EL (cell line): ENCODE results near the gene TCF3.
"Not testable (repeated sequence)": the region's sequence is repeated elsewhere in the genome, so short reads cannot be mapped to it uniquely, and the experiment has no call there.

Source experiments
- DNase-seq: peaks from one replicate; pipeline ENCODE4 v3.0.0-alpha.2; 2016

TCF3 gene

DNA sequence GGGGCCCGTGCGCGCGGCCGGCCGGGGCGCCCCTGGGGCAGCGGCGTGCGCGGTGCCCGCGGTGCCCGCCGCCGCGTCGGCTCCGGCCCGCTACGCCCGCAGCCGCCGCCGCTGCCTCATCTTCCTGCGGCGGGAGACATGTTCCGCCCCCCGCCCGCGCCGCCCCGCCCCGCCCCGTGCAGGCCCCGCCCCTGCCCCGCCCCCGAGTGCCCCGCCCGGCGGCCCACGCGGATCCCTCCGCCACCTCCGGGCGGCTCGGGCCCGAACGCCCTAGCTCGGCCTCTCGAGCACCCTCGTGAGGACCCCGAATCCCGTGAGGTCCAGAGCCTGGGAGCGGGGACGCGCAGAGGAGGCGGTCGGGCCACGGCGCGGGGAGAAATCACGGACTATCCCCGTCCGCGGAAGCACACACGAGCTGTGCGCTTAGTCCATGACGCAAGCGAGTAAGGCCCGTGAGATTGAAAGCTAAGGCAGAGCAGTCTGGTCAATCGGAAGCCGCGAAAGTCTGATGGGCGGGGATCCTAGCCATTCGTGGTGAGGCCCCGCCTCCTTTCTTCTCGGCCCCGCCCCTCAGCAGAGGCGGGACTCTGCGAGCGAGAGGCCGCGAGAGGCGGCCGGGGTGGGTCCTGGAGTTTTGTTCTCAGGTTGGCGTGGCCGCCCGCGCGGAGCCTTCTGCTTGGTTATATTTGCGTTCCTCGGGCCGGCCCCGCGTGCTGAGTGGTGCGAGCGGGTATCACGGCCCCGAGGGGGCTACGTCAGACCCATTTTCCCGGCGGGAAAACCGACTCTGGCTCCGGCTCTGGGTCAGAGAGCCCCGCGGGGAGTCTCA, at the start of gene TCF3:
Gene TCF3 (minus strand): TSS at position 145 of the 829 bp plus-strand sequence. CDS start 2,367 bp downstream, outside the sequence.
- peak; percentile 98 for DNase-seq

DNA sequence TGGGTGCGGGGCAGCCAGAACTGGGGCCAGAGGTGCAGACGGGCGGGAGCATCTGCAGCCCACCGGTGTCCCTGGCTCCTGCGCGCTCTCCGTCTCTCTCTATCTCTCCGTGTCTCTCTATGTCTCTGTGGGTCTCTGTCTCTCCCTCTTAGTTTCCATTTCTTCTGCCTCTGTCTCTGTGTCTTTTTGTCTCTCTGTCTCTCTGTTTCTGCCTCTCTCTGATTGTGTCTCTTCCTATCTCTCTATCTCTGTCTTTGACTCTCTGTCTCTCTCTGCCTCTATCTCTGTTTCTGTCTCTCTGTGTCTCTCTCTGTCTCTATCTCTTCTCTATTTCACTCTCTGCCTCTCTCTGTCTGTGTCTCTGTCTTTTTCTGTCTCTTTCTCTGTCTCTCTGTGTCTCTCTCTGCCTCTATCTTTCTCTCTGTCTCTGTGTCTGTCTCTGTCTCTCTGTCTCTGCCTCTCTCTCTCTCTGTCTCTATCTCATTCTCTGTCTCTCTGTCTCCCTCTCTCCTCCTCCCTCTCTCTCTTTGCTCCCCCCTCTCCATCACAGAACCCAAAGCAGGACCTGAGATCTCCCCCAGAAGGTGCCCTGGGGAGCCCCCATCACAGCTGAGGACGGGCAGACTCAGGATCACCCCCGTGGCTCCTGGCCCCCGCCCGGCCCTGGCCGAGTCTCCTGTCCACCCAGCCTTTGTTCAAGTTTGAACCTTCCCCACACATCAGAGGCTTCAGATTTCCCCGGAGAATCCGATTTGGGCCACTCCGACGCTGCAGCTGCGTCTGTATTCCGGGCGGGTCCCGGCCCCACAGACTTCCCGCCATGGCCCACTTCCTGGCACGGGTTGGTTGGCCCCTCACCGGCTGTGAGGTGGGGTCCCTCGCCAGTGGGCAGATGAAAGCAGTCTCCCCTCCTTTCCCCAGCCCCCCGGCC, 48.6 kb upstream of the TCF3 start:
- no peak for DNase-seq

DNA sequence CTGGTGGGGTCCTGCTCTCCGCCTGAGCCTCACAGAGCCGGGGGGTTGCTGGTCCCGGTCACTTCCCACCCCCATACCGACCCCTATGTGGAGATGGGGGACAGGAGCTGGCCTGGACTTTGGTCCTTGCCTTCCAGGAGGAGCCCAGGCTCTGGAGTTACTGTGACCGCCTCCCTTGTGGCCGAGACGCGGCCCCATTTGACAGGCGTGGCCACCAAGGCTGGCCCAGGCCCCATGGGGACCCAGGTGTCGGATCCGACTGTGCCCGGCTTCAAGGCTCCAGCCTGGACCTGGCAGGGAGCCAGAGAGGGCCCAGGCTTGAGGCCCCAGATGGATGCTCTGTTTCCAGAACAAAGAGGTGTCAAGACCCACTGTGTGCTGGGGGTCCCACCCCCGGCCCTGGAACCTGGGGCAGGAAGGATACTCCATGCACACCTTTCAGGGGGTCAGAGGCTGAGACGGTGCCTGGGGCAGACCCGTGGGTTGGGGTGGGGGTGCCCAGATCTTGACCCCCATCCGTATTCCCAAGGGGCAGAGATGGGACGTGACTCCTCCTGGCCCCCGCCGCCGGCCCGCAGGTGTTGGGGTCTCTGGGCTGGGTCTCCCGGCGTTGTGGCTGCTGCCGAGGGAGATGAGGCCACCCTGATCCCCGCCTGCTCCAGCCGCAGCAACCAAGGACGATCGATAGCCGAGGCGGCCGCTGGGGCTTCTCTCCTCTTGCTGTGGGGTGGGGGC, 47.8 kb upstream of the TCF3 start:
- DNase-seq: no peak

DNA sequence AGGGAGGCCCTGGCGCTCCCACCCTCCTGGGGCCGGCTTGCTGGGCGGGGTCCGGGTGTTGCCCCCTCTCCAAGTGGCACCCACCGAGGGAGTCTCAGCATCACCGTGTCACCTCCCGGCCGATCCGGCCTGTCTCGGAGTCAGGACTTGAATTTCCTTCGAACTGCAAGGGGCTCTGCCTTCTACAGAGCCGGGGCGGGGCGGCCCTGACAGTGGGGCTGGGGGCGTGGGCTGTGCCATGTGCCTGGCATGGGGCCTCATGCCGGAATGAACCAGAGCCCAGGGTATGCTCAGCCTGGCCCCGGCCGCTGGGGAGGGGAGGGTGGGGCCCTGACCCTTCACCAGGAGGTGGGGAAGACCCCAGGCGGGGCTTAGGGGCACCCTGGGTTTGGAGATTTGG, 47.0 kb upstream of the TCF3 start:
- DNase-seq: no peak

DNA sequence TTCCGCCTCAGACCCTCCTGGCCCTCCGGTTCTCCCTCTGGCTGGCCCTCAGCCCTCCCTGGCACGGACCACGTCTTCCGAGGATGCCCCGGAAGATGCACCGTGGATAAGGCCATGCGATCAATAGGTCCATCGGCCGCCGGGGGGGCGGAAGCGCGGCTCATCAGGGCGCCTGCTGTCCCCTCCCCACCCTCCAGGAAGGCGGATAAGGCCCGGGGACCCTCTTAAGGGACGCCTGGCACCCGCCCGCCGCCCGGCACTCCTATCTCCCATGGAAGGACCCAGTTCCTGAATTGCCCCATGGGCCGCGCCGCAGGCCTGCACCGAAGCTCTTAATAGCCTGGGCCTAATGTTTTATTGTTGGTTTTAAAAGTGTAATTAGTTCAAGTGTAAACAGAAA, 46.2 kb upstream of the TCF3 start:
- DNase-seq: no peak

DNA sequence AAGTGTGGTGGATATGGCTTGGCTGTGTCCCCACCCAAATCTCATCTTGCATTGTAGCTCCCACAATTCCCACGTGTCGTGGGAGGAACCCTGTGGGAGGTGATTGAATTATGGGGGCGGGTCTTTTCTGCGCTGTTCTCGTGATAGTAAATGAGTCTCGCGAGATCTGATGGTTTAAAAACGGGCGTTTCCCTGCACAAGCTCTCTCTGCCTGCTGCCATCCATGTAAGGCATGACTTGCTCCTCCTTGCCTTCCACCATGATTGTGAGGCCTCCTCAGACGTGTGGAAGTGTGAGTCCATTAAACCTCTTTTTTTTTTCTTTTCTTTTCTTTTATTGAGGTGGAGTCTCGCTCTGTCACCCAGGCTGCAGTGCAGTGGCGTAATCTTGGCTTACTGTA, 43.1 kb upstream of the TCF3 start:
- DNase-seq: not testable (repeated sequence)

DNA sequence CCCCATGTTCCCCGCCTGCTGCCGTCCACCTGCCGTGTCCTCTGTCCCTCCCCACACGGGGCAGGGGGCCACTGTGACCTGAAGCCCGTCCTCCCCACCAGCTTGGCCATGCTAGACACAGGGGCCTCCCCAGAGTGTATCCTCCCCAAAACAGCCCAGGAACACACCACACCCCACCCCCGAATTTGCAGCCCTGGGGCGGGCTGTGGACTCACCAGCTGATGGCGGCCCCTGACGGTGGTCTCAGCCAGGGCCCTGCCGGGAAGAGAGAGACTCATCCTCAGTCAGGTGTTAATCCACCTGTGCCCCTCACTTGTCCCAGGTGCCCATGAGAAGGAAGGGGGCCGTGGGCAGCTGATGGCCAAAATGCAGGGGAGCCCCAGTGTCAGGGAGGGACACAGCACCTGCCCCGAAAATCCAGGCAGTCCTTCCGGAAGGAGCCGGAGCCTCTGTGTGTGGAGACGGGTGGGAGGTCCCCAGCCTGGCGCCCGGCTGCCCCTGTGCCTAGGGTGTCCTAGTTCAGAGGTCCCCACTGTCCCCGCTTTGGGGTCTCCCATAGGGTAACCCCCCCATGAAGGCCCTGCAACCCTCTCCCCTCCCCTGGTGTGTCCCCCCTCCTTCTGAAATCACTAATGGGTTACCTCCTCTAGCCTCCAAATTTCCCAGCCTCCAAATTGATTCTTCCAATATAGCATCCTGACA, 39.3 kb upstream of the TCF3 start:
- DNase-seq: no peak

DNA sequence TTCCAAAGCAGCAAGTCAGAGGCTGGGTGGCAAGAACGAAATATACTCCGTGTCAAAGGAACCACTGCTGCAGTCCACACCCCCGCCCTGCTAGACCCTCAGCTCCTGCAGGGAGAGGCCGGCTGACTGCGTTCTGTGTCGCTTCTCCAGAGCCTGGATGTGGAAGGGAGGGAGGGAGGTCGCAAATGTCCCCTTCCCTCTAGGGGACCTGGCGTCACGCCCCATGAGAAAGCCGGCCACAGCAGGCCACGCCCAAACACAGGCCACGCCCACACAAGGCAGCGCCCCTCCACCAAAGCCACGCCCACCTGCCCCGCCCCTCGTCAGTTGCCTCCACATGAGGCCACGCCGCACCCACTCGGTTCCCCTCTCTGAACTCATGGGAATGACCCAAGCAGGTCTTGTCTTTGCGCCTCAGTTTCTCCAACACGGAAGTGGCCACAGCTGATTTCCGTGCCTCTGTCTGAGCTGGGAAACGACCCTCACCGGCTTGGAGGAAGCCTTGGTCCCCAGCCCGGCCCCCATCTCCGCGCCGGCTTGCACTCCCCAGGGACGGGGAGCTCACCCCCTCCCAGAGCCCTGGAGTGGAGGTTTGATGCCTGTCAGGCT, 38.4 kb upstream of the TCF3 start:
- DNase-seq: peak; percentile 35

DNA sequence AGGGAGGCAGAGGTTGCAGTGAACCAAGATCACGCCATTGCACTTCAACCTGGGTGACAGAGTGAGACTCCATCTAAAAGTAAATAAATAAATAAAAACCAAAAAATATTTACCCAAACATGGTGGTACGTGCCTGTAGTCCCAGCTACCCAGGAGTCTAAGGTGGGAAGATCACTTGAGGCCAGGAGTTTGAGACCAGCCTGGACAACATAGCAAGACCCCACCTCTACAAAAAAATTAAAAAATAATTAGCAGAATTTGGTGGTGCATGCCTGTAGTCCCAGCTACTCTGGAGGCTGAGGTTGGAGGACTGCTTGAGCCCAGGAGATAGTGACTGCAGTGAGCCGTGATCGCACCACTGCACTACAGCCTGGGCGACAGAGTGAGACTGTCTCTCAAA, 33.4 kb upstream of the TCF3 start:
- DNase-seq: not testable (repeated sequence)

DNA sequence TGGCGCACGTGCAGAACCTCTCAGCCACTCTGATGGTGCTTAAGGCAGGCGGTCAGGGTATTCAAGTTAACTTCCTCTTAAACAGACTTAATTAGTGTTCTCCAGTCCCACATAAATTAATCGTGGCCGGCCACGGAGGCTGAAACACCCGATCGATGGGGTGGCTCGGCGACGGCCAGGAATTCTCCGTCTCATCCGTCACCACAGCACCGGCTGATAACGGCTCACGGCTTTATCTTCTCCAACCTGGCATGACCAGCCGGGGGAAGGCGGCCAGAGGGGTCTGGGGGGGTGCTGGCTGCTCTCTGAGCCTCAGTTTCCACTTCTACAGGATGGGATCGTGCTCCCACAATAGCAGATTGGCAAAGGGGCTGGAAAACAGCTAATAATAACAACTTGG, 32.6 kb upstream of the TCF3 start:
- DNase-seq: no peak

DNA sequence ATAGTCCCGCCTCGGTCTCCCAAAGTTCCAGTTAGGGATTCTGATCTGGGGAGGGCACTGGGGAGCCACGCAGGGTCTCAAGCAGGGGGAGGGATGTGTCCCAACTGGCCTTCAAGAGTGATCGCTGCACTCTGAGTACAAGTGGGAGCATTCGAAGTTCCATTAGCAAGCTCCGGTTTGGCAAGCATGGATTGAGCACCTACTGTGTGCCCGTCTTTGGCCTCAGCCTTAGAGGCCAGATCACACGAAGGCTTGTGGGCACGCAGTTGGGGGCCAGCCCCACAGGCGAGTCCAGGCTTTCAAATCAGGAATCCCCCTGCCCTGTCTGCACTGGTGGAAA, 32.1 kb upstream of the TCF3 start:
- DNase-seq: no peak

DNA sequence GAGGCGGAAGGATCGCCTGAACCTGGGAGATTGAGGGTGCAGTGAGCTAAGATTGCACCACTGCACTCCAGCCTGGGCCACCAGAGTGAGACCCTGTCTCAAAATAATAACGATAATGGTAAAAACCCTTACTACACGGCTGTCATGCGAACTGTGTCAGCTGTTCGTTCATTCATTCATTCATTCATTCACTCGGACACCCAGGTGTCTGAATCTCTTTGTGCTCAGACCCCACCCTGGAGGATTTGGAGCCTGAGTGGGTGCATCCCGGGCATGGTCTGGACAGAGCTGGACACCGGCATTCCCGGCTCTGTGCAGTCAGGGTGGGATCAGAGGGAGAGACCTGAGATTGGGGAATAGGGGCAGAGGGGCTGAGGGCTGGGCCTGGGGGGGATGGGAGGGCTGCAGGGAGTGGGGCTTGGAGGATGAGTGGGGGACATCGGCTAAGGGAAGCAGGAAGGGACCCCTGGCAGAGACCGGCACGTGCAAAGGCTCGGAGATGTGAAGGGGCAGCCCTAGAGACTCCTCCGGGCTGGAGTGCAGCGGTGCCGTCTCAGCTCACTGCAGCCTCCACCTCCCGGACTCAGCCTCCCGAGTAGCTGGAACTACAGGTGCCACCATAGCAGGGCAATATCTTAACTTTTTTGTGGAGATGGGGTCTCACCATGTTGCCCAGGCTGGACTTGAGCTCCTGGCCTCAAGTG, 31.6 kb upstream of the TCF3 start:
- DNase-seq: no peak

DNA sequence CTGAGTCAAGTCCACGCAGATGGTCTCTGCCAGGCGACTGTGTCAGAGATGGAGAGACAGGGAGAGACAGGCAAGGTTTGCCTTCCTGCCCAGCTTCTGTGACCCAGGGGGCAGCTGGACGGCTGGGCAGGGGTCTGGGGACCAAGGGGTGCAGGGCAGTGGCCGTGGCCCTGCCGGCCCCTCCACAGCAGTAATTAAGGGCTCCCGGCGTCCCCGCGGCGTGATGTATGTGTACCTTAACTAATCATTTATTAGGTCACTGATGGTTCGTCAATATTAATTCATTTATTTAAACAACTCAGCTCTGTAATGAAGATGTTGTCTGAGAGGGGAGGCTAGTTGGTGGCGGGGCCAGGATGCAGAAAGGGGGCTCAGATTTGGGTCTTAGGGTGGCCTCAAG, 28.6 kb upstream of the TCF3 start:
- DNase-seq: no peak

DNA sequence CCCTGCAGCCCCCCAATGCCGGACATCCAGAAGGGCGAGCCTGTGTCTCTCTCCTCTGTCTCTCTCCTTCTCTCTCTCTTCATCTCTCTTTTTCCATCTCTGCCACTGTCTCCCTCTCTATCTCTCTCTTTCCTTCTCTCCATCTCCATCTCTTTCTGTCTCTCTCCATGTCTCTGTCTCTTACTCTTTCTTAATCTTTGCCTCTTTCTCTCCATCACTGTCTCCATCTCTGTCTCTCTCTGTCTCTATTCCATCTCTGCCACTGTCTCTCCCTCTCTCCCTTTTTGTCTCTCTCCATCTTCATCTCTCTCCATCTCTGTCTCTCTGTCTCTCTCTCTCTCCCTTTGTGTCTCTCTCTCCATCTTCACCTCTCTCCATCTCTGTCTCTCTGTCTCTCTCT, 25.7 kb upstream of the TCF3 start:
- no peak for DNase-seq

DNA sequence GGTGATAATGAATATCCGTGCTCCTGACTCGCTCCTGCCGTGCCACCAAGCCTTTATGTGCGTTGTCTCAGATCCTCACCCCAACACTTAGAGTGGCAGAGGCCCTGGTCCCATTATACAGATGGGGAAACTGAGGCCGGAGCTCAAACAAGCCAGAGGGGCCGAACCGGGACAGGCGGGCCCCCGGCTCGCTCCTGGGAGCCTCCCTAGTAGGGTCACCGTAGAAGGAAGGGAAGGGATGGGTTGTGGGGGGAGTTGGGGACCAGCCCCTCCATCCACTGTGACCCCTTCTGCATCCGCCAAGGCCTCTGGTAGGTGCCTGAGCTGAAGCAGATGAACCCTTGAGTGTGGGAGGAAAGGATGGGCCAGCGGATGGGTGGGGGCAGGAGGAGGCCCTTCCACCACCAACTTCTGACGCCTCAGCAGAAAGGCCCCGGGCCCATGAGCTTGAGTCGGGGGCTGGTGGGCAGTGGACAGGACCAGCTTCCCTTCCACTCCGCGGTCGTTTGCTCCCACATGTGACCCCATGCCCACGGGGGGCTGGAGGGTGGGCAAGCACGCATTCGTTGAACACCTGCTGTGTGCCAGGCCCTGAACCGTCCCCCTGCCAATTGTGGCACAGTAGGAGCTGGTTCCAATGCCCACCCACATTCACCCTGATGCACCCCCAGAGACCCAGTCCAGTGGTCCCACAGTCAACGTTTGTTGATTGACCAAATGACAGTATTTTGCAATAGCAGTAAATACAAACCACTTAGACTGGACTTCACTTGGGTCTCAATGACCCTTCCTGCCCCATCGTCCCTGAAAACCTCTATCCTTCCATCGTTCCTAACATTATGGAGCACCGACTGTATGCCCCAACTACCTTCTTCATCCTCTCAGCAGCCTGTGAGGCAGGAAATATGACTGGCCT, 24.2 kb upstream of the TCF3 start:
- DNase-seq: no peak

DNA sequence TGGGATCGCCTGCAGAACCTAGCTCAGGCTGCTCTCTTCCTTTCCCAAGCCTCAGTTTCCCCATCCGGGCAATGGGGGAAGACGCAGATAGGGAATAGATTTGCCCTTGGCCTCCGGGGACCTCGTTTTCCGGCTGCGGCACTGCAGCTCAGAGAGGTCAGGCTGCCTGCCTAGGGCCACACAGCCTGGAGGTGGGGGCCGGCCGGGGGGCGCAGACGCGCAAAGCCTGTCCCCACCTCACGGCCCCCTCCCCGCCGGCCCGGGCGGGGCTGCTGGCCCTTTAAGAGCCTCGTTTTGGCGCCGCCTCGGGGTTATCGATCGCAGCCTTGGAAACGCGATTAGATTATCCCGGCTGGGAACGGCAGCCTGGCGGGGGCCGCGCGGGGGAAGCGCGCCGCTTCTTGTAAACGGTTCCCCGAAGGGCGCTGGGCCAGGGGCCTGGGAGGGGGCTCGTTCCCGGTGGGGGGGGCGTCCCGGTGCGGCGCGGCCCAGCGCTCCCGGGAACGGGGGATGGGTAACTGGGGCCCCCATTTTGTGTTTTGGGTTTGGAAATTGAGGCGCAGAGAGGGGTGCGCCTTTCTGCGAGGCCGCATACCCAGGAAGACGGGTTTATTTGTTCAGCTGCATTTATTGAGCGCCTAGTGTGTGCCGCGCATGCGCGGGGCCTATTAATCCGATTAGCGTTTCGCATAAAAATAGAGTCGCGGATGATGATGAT, 23.4 kb upstream of the TCF3 start:
- no peak for DNase-seq

DNA sequence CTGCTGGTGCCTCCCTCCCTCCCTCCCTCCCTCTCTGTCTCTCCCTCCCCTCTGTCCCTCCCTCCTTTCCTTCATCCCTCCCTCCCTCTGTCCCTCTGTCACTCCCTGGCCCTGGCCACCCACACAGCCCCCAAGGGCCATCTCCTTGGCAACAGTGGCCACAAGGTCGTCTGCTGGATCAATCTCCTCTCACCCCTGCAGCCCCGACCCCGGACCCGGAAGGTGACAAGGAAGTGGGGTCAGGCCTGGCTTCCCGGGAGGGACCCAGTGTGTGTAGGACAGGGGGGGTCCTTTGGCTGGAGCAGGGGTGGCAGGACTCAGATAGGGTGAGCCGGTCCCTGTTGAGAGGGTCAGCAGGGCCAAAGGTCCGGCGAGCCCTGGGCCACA, 21.9 kb upstream of the TCF3 start:
- DNase-seq: no peak

DNA sequence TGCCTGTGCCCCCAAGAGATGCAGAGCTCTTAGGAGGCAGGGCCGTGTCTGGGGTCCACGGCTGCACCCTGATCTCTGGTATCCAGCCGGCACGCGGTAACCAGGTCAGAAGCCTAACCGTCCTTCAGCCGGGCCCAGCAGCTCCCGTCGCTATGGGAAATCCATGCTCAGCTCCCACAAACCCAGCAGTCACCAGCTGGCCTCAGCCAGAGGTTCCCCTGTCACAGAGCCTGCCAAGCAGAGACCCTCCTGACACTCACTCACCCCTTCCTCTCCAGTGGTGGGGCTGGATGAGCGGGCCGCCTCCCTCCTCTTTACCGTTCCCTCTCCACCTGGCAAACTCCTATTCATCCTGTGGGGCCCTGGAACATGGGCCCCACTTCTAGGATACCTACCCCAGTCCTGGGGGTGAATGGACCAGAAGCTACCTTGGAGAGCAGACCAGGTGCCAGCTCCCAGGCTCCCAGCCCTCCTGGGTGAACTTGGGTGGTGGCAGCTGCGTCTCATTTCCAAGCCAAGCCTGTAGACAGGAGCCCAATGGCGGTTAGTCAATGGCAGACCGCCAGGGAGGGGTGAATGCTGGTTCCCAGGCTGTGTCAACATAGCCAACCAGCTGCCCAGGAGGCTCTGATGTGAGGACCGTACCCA, 21.4 kb upstream of the TCF3 start:
- DNase-seq: no peak
